HEK293 (cell line): ENCODE results near the gene SLC43A3.

Experiments
- IKZF3 ChIP-seq: fragments of 450-650 bp; IDR thresholded peaks from 2 replicates; pipeline ENCODE4 v1.5.0; 2018; ENCODE audit warnings: missing biosample characterization, mild to moderate bottlenecking, missing genetic modification characterization, moderate library complexity
- KLF16 ChIP-seq: fragments of 450-650 bp; formaldehyde crosslinking; IDR thresholded peaks from 2 replicates; pipeline ENCODE4 v1.5.1; 2017; ENCODE audit warnings: missing biosample characterization, missing genetic modification characterization
- KLF8 ChIP-seq: fragments of 450-650 bp; formaldehyde crosslinking; IDR thresholded peaks from 2 replicates; pipeline ENCODE4 v1.5.1; 2016; ENCODE audit warnings: missing biosample characterization, missing genetic modification characterization
- MEIS1 ChIP-seq: sonication (generic); formaldehyde crosslinking; IDR thresholded peaks from 2 replicates; pipeline ENCODE4 v1.8.1; 2022; ENCODE audit warnings: missing genetic modification reagents, mild to moderate bottlenecking, borderline replicate concordance
- TCF7L2 ChIP-seq: IDR thresholded peaks from 2 replicates; pipeline ENCODE4 v1.6.1; 2011; ENCODE audit warnings: low read depth, mild to moderate bottlenecking, inconsistent platforms, low read length, moderate library complexity, borderline replicate concordance
- ZFHX2 ChIP-seq: fragments of 450-650 bp; formaldehyde crosslinking; conservative IDR thresholded peaks from 2 replicates; pipeline ENCODE4 v1.5.1; 2016; ENCODE audit warnings: missing biosample characterization, missing genetic modification characterization
- ZNF10 ChIP-seq: fragments of 450-650 bp; formaldehyde crosslinking; IDR thresholded peaks from 2 replicates; pipeline ENCODE4 v1.5.1; 2017; ENCODE audit warnings: missing biosample characterization, missing genetic modification characterization
- ZNF133 ChIP-seq: fragments of 450-650 bp; formaldehyde crosslinking; IDR thresholded peaks from 2 replicates; pipeline ENCODE4 v1.5.1; 2016; ENCODE audit warnings: missing biosample characterization, missing genetic modification characterization
- ZNF138 ChIP-seq: fragments of 450-650 bp; formaldehyde crosslinking; IDR thresholded peaks from 2 replicates; pipeline ENCODE4 v1.5.1; 2016; ENCODE audit warnings: missing biosample characterization, missing genetic modification characterization, borderline replicate concordance
- ZNF140 ChIP-seq: fragments of 450-650 bp; formaldehyde crosslinking; IDR thresholded peaks from 2 replicates; pipeline ENCODE4 v1.5.1; 2016; ENCODE audit warnings: missing biosample characterization, missing genetic modification characterization
- ZNF157 ChIP-seq: fragments of 450-650 bp; formaldehyde crosslinking; IDR thresholded peaks from 2 replicates; pipeline ENCODE4 v1.5.1; 2016; ENCODE audit warnings: missing biosample characterization, missing genetic modification characterization
- ZNF16 ChIP-seq: fragments of 450-650 bp; formaldehyde crosslinking; IDR thresholded peaks from 2 replicates; pipeline ENCODE4 v1.5.1; 2016; ENCODE audit warnings: low read depth, missing biosample characterization, missing genetic modification characterization
- ZNF202 ChIP-seq: fragments of 450-650 bp; formaldehyde crosslinking; IDR thresholded peaks from 2 replicates; pipeline ENCODE4 v1.5.1; 2016; ENCODE audit warnings: missing biosample characterization, missing genetic modification characterization, borderline replicate concordance
- ZNF324 ChIP-seq: fragments of 450-650 bp; formaldehyde crosslinking; IDR thresholded peaks from 2 replicates; pipeline ENCODE4 v1.5.1; 2016; ENCODE audit warnings: missing biosample characterization, missing genetic modification characterization
- ZNF529 ChIP-seq: fragments of 450-650 bp; formaldehyde crosslinking; IDR thresholded peaks from 2 replicates; pipeline ENCODE4 v1.5.1; 2017; ENCODE audit warnings: missing genetic modification characterization, missing biosample characterization; ENCODE audit not compliant: insufficient replicate concordance
- ZNF558 ChIP-seq: fragments of 450-650 bp; formaldehyde crosslinking; IDR thresholded peaks from 2 replicates; pipeline ENCODE4 v1.5.1; 2016; ENCODE audit warnings: missing biosample characterization, missing genetic modification characterization
- ZNF560 ChIP-seq: fragments of 450-650 bp; formaldehyde crosslinking; IDR thresholded peaks from 2 replicates; pipeline ENCODE4 v1.5.1; 2017; ENCODE audit warnings: missing biosample characterization, missing genetic modification characterization, borderline replicate concordance
- ZNF585B ChIP-seq: fragments of 450-650 bp; formaldehyde crosslinking; IDR thresholded peaks from 2 replicates; pipeline ENCODE4 v1.5.1; 2016; ENCODE audit warnings: missing biosample characterization, missing genetic modification characterization
- ZNF658 ChIP-seq: fragments of 450-650 bp; formaldehyde crosslinking; IDR thresholded peaks from 2 replicates; pipeline ENCODE4; 2016; ENCODE audit warnings: missing biosample characterization, missing genetic modification characterization
- ZNF670 ChIP-seq: fragments of 450-650 bp; formaldehyde crosslinking; IDR thresholded peaks from 2 replicates; pipeline ENCODE4 v1.5.1; 2016; ENCODE audit warnings: missing biosample characterization, missing genetic modification characterization, low read depth
- ZNF701 ChIP-seq: fragments of 450-650 bp; formaldehyde crosslinking; IDR thresholded peaks from 2 replicates; pipeline ENCODE4 v1.5.1; 2016; ENCODE audit warnings: missing biosample characterization, missing genetic modification characterization
- ZNF785 ChIP-seq: fragments of 450-650 bp; formaldehyde crosslinking; IDR thresholded peaks from 2 replicates; pipeline ENCODE4 v1.5.1; 2016; ENCODE audit warnings: missing biosample characterization, missing genetic modification characterization
- ZNF792 ChIP-seq: fragments of 450-650 bp; formaldehyde crosslinking; IDR thresholded peaks from 2 replicates; pipeline ENCODE4 v1.5.1; 2016; ENCODE audit warnings: missing biosample characterization, missing genetic modification characterization
- ZNF837 ChIP-seq: fragments of 450-650 bp; formaldehyde crosslinking; IDR thresholded peaks from 2 replicates; pipeline ENCODE4 v1.5.1; 2016; ENCODE audit warnings: missing biosample characterization, missing genetic modification characterization
- ZNF843 ChIP-seq: fragments of 450-650 bp; formaldehyde crosslinking; IDR thresholded peaks from 2 replicates; pipeline ENCODE4 v1.5.1; 2016; ENCODE audit warnings: missing biosample characterization, missing genetic modification characterization
- TF ChIP-seq, protein P1 (sequence below): fragments of 450-650 bp; formaldehyde crosslinking; IDR thresholded peaks from 2 replicates; pipeline ENCODE4 v1.5.1; 2016; ENCODE audit warnings: missing biosample characterization, missing genetic modification characterization
- TF ChIP-seq, protein P2 (sequence below): fragments of 450-650 bp; formaldehyde crosslinking; conservative IDR thresholded peaks from 2 replicates; pipeline ENCODE4 v1.5.1; 2016; ENCODE audit warnings: low read depth, missing biosample characterization, missing genetic modification characterization
- TF ChIP-seq, protein P3 (sequence below): fragments of 450-650 bp; formaldehyde crosslinking; IDR thresholded peaks from 2 replicates; pipeline ENCODE4 v1.5.1; 2016; ENCODE audit warnings: missing biosample characterization, missing genetic modification characterization
- TF ChIP-seq, protein P4 (sequence below): fragments of 450-650 bp; formaldehyde crosslinking; IDR thresholded peaks from 2 replicates; pipeline ENCODE4 v1.5.1; 2016; ENCODE audit warnings: missing biosample characterization, missing genetic modification characterization
- TF ChIP-seq, protein P5 (sequence below): fragments of 450-650 bp; formaldehyde crosslinking; IDR thresholded peaks from 2 replicates; pipeline ENCODE4 v1.5.1; 2016; ENCODE audit warnings: missing biosample characterization, missing genetic modification characterization

The SLC43A3 gene

DNA sequence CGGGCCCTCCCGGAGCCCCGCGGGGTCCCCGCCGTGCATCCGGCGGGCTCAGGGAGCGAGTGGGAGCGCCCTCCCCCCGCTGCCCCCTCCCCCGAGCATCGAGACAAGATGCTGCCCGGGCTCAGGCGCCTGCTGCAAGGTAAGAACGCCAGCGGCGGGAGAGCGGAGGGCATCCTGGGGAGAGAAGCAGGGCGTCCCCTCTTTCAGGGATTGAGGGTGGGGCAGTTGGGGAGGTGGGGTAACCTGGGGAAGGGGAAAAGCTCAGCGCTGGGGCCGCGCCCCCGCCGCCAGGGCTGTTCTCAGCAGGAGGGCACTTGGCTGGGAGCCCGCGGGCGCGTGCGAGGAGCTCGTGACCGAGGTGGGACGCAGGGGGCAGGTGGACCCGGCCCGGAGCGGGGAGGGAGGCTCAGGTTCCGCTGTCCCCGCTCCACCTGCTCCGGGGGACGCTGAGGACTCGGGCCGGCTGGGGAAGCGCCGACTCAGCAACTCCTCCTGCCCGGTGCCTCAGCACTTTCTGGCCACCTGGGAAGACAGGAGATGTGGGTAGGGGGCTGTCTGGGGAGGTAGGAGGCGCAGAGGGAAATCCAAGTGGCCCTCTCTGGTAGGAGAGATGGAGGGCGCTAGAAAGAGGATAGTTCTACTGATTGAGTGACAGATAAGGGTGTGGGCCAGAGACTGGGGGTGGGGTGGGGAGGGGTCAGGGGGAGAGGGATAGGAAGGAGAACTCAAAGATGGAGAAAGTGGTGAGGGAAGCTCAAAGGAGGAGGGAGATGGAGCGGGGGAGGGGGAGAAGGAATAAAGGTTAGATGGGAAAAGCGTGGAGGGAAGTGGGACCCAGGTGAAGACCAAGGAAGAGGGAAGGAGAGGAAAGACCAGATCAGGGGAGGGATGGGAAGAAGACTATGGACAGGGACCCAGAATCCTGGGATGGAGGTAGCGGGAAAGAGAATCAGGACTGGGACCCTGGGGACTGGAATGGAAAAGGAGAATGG is 34.1 kb upstream of the SLC43A3 start (continued):
- TF ChIP-seq, protein P1, sequence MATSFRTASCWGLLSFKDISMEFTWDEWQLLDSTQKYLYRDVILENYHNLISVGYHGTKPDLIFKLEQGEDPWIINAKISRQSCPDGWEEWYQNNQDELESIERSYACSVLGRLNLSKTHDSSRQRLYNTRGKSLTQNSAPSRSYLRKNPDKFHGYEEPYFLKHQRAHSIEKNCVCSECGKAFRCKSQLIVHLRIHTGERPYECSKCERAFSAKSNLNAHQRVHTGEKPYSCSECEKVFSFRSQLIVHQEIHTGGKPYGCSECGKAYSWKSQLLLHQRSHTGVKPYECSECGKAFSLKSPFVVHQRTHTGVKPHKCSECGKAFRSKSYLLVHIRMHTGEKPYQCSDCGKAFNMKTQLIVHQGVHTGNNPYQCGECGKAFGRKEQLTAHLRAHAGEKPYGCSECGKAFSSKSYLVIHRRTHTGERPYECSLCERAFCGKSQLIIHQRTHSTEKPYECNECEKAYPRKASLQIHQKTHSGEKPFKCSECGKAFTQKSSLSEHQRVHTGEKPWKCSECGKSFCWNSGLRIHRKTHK (tag by site-specific recombination): no peak
- TF ChIP-seq ZNF324 (tag by site-specific recombination) (no peak), ZNF785 (tag by site-specific recombination) (no peak), KLF8 (tag by site-specific recombination) (0 out of 2 replicates have a peak, but pooled peaks have one; percentile 12), KLF16 (tag by site-specific recombination) (no peak), ZNF670 (tag by site-specific recombination) (no peak), TCF7L2 (no peak), IKZF3 (tag by site-specific recombination) (no peak), ZNF837 (no peak), ZNF792 (tag by site-specific recombination) (no peak), ZNF843 (tag by site-specific recombination) (no peak), ZNF202 (tag by site-specific recombination) (no peak), ZNF529 (tag by site-specific recombination) (no peak), ZNF585B (tag by site-specific recombination) (no peak), ZNF140 (no peak), MEIS1 (CRISPR knock-in tag) (no peak), ZNF558 (tag by site-specific recombination) (no peak), ZNF16 (tag by site-specific recombination) (no peak), ZNF701 (tag by site-specific recombination) (no peak), ZNF133 (no peak), ZNF658 (no peak), ZNF157 (tag by site-specific recombination) (no peak), ZNF10 (tag by site-specific recombination) (no peak), ZNF560 (no peak), ZNF138 (no peak), ZFHX2 (0 out of 2 replicates have a peak, but pooled peaks have one; percentile 28)
- TF ChIP-seq, protein P2, sequence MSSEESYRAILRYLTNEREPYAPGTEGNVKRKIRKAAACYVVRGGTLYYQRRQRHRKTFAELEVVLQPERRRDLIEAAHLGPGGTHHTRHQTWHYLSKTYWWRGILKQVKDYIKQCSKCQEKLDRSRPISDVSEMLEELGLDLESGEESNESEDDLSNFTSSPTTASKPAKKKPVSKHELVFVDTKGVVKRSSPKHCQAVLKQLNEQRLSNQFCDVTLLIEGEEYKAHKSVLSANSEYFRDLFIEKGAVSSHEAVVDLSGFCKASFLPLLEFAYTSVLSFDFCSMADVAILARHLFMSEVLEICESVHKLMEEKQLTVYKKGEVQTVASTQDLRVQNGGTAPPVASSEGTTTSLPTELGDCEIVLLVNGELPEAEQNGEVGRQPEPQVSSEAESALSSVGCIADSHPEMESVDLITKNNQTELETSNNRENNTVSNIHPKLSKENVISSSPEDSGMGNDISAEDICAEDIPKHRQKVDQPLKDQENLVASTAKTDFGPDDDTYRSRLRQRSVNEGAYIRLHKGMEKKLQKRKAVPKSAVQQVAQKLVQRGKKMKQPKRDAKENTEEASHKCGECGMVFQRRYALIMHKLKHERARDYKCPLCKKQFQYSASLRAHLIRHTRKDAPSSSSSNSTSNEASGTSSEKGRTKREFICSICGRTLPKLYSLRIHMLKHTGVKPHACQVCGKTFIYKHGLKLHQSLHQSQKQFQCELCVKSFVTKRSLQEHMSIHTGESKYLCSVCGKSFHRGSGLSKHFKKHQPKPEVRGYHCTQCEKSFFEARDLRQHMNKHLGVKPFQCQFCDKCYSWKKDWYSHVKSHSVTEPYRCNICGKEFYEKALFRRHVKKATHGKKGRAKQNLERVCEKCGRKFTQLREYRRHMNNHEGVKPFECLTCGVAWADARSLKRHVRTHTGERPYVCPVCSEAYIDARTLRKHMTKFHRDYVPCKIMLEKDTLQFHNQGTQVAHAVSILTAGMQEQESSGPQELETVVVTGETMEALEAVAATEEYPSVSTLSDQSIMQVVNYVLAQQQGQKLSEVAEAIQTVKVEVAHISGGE (tag by site-specific recombination): no peak
- TF ChIP-seq, protein P3, sequence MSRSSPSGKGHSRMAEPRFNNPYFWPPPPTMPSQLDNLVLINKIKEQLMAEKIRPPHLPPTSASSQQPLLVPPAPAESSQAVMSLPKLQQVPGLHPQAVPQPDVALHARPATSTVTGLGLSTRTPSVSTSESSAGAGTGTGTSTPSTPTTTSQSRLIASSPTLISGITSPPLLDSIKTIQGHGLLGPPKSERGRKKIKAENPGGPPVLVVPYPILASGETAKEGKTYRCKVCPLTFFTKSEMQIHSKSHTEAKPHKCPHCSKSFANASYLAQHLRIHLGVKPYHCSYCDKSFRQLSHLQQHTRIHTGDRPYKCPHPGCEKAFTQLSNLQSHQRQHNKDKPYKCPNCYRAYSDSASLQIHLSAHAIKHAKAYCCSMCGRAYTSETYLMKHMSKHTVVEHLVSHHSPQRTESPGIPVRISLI (tag by site-specific recombination): no peak
- TF ChIP-seq, protein P4, sequence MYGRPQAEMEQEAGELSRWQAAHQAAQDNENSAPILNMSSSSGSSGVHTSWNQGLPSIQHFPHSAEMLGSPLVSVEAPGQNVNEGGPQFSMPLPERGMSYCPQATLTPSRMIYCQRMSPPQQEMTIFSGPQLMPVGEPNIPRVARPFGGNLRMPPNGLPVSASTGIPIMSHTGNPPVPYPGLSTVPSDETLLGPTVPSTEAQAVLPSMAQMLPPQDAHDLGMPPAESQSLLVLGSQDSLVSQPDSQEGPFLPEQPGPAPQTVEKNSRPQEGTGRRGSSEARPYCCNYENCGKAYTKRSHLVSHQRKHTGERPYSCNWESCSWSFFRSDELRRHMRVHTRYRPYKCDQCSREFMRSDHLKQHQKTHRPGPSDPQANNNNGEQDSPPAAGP (tag by site-specific recombination): peak; percentile 66
- TF ChIP-seq, protein P5, sequence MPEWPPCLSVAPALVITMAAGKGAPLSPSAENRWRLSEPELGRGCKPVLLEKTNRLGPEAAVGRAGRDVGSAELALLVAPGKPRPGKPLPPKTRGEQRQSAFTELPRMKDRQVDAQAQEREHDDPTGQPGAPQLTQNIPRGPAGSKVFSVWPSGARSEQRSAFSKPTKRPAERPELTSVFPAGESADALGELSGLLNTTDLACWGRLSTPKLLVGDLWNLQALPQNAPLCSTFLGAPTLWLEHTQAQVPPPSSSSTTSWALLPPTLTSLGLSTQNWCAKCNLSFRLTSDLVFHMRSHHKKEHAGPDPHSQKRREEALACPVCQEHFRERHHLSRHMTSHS: no peak
